ENCODE measurements around the gene ZDHHC8.

The ZDHHC8 gene

GRCh38 chr22:20171288-20172140, 39.9 kb downstream of the ZDHHC8 start:
- H3K4me3 ChIP-seq (ENCODE audit: low read length): no peak overlapping the region
- no peak for DNase-seq (ENCODE audit: low read depth, low spot score)

GRCh38 chr22:20172141-20172613, 40.6 kb downstream of the ZDHHC8 start:
- no peak for DNase-seq (ENCODE audit: low read depth, low spot score)
- no peak overlapping the region for H3K4me3 ChIP-seq (ENCODE audit: low read length)

GRCh38 chr22:20173246-20173645, 41.6 kb downstream of the ZDHHC8 start:
- no peak overlapping the region for H3K4me3 ChIP-seq (ENCODE audit: low read length)

GRCh38 chr22:20173772-20174171, 42.2 kb downstream of the ZDHHC8 start:
- H3K4me3 ChIP-seq (ENCODE audit: low read length): no peak overlapping the region
- no peak for DNase-seq (ENCODE audit: low read depth, low spot score)

More at GRCh38 chr22:20173246-20173645, 41.6 kb downstream of the ZDHHC8 start:
- no peak for DNase-seq (ENCODE audit: low read depth, low spot score)

- no peak for DNase-seq (ENCODE audit: low read depth, low spot score)
- no peak overlapping the region for H3K4me3 ChIP-seq (ENCODE audit: low read length)
These were observed 43.4 kb downstream of the ZDHHC8 start for GRCh38 chr22:20174785-20175596.

GRCh38 chr22:20175597-20175900, 43.9 kb downstream of the ZDHHC8 start:
- H3K4me3 ChIP-seq (ENCODE audit: low read length): no peak overlapping the region
- DNase-seq (ENCODE audit: low read depth, low spot score): peak; percentile 27

- DNase-seq (ENCODE audit: low read depth, low spot score): no peak
- H3K4me3 ChIP-seq (ENCODE audit: low read length): no peak overlapping the region
These were observed 44.9 kb downstream of the ZDHHC8 start for GRCh38 chr22:20176421-20177085.

GRCh38 chr22:20177217-20177911, 45.8 kb downstream of the ZDHHC8 start:
- no peak overlapping the region for H3K4me3 ChIP-seq (ENCODE audit: low read length)
- no peak for DNase-seq (ENCODE audit: low read depth, low spot score)

- DNase-seq (ENCODE audit: low read depth, low spot score): no peak
These were observed 46.7 kb downstream of the ZDHHC8 start for GRCh38 chr22:20178075-20178914.

GRCh38 chr22:20178915-20179227, 47.3 kb downstream of the ZDHHC8 start:
- no peak overlapping the region for H3K4me3 ChIP-seq (ENCODE audit: low read length)
- no peak for DNase-seq (ENCODE audit: low read depth, low spot score)

More at GRCh38 chr22:20178075-20178914, 46.7 kb downstream of the ZDHHC8 start:
- H3K4me3 ChIP-seq (ENCODE audit: low read length): no peak overlapping the region

- H3K4me3 ChIP-seq (ENCODE audit: low read length): no peak overlapping the region
- DNase-seq (ENCODE audit: low read depth, low spot score): no peak
These were observed 48.0 kb downstream of the ZDHHC8 start for GRCh38 chr22:20179455-20180244.

- H3K4me3 ChIP-seq (ENCODE audit: low read length): no peak overlapping the region
- DNase-seq (ENCODE audit: low read depth, low spot score): no peak
These were observed 48.6 kb downstream of the ZDHHC8 start for GRCh38 chr22:20180245-20180630.

GRCh38 chr22:20180640-20181039, 49.0 kb downstream of the ZDHHC8 start:
- DNase-seq (ENCODE audit: low read depth, low spot score): no peak
- H3K4me3 ChIP-seq (ENCODE audit: low read length): no peak overlapping the region

GRCh38 chr22:20181194-20181883, 49.7 kb downstream of the ZDHHC8 start:
- H3K4me3 ChIP-seq (ENCODE audit: low read length): no peak overlapping the region

GRCh38 chr22:20181884-20182236, 50.3 kb downstream of the ZDHHC8 start:
- no peak overlapping the region for H3K4me3 ChIP-seq (ENCODE audit: low read length)
- DNase-seq (ENCODE audit: low read depth, low spot score): no peak

More at GRCh38 chr22:20181194-20181883, 49.7 kb downstream of the ZDHHC8 start:
- no peak for DNase-seq (ENCODE audit: low read depth, low spot score)

- DNase-seq (ENCODE audit: low read depth, low spot score): no peak
- no peak overlapping the region for H3K4me3 ChIP-seq (ENCODE audit: low read length)
These were observed 50.8 kb downstream of the ZDHHC8 start for GRCh38 chr22:20182365-20182764.

GRCh38 chr22:20183101-20183500, 51.5 kb downstream of the ZDHHC8 start:
- DNase-seq (ENCODE audit: low read depth, low spot score): no peak
- H3K4me3 ChIP-seq (ENCODE audit: low read length): no peak overlapping the region

Measured in Jurkat, Clone E6-1 (cell line).